ENCODE data around the gene C13orf42. TPM values are rescaled to one million over a fixed set of nuclear protein-coding genes. Genes with fewer than 3 reads are reported as not detected.

C13orf42 gene
- total RNA-seq, 1 experiment from 2014 or later = 8.2 TPM

GRCh38 chr13:51041710-51042109 lies 69.4 kb downstream of the C13orf42 start:
- ATAC-seq = no peak
- POLR2A ChIA-PET = interaction anchor here (0.6 kb wide), 1 partner anchor 177 kb away, joined by 3 read pairs; no protein-coding TSS in a partner anchor
- TF ChIP-seq ZSCAN18 (CRISPR knock-in tag; IDR thresholded peaks at IDR 0.05) (no peak), FOXP1 (CRISPR knock-in tag; IDR thresholded peaks at IDR 0.05; ENCODE audit: borderline replicate concordance) (no peak), ZNF281 (CRISPR knock-in tag; IDR thresholded peaks at IDR 0.05) (no peak), CREM (CRISPR knock-in tag; IDR thresholded peaks at IDR 0.05) (no peak), ERG (CRISPR knock-in tag; IDR thresholded peaks at IDR 0.05) (no peak), ZNF317 (CRISPR knock-in tag; IDR thresholded peaks at IDR 0.05; ENCODE audit: borderline replicate concordance, low read depth) (no peak), NR2C2 (CRISPR knock-in tag; IDR thresholded peaks at IDR 0.05) (no peak), PRDM15 (CRISPR knock-in tag; IDR thresholded peaks at IDR 0.05) (no peak), AFF4 (CRISPR knock-in tag; IDR thresholded peaks at IDR 0.05; ENCODE audit: borderline replicate concordance) (no peak), ATF6 (CRISPR knock-in tag; IDR thresholded peaks at IDR 0.05) (no peak), ZNF219 (CRISPR knock-in tag; IDR thresholded peaks at IDR 0.05; ENCODE audit: borderline replicate concordance) (no peak), ZNF416 (CRISPR knock-in tag; IDR thresholded peaks at IDR 0.05) (no peak), NFATC4 (CRISPR knock-in tag; IDR thresholded peaks at IDR 0.05) (no peak), ZNF425 (CRISPR knock-in tag; conservative IDR thresholded peaks at IDR 0.05) (no peak), NFYB (CRISPR knock-in tag; conservative IDR thresholded peaks at IDR 0.05; ENCODE audit: low read depth) (no peak)
- Mint-ChIP-seq H3K27ac (no peak overlapping the region), H3K4me1 (peaks cover 8% of the 10 kb centered on the region), H3K4me3 (no peak overlapping the region), H3K27me3 (ENCODE audit: low read depth) (no peaks in the 10 kb centered on the region), H3K36me3 (no peaks in the 10 kb centered on the region), H3K9me3 (no peaks in the 10 kb centered on the region)
- no peak for DNase-seq (ENCODE audit: low spot score)
- CTCF ChIA-PET = interaction anchor here (1.0 to 1.2 kb wide), 2 partner anchors 25 to 52 kb away, joined by 3 to 4 read pairs; no protein-coding TSS in a partner anchor

Measured in WTC11 (cell line).